Testis (tissue), 2 donors: ENCODE measurements around the gene PRDM2.
A peak's percentile ranks its signal among the peaks of the same experiment; 100 is the strongest.

ENCODE experiments used
- CTCF ChIP-seq, 3 experiments: fragments of 450-650 bp in 2 of 3; fragments of 200-600 bp in 1 of 3; sonication (generic) in 1 of 3; IDR thresholded peaks; one replicate each; pipeline ENCODE4 v1.5.1; 2016 to 2019; ENCODE audit warnings: antibody characterized with exemption in 3 of 3, mild to moderate bottlenecking in 2 of 3, moderate library complexity in 1 of 3
- POLR2A ChIP-seq: fragments of 450-650 bp; IDR thresholded peaks from one replicate; pipeline ENCODE4 v1.6.1; 2017; ENCODE audit warnings: antibody characterized with exemption, mild to moderate bottlenecking, moderate library complexity

GRCh38 chr1:13828454-13829151 is 128.6 kb downstream of the PRDM2 start:
- TF ChIP-seq CTCF (IDR thresholded peaks at IDR 0.05) = peak; percentile 42 to 56 (median 43)
- TF ChIP-seq POLR2A = no peak
